ENCODE data around the gene MYCBPAP.

The MYCBPAP gene, protein sequence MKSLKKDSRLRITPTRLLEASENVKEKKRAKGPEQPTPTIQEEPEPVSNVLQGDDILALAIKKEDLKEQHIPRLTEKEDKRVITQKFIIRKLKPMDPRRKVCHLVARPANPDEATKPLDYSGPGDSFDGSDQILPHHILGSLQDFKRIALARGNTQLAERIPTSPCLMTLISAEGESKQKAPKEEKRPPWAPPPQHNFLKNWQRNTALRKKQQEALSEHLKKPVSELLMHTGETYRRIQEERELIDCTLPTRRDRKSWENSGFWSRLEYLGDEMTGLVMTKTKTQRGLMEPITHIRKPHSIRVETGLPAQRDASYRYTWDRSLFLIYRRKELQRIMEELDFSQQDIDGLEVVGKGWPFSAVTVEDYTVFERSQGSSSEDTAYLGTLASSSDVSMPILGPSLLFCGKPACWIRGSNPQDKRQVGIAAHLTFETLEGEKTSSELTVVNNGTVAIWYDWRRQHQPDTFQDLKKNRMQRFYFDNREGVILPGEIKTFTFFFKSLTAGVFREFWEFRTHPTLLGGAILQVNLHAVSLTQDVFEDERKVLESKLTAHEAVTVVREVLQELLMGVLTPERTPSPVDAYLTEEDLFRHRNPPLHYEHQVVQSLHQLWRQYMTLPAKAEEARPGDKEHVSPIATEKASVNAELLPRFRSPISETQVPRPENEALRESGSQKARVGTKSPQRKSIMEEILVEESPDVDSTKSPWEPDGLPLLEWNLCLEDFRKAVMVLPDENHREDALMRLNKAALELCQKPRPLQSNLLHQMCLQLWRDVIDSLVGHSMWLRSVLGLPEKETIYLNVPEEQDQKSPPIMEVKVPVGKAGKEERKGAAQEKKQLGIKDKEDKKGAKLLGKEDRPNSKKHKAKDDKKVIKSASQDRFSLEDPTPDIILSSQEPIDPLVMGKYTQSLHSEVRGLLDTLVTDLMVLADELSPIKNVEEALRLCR

DNA sequence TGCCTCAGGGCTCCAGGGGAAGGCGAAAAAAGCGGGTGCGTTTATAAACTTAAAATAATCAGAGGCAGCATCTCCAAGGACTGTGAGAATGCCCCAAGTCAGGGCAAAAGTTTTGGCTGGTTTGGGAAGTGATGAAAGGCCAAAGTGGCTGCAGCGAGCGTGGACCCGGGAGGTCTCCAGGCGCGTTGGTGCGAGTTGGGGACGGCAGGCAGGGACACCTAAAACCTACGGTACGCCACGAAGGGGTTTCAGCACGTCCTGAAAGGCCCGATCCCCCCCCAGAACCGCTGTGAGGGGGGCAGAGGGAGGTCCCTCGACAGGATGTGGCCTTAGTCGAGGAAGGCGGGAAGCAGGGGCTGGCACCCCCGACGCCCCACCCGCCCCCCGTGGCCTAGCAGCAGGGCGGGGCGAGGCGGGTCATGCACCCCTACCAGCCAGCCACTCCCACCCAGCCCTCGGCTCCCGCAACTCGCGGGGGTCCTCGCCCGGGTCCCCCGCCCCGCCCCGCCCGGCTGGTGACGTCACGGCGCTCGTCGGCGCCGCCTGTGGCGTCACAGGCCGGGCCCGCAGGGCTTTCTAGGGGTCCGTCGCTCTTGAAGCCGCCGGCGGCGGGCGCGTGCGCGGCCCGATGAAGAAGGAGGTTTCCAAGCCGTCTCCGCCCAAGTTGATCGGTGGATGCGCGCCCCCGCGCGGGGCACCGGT is at the start of gene MYCBPAP:
TSS of gene MYCBPAP (plus strand) at position 569 of the 702 bp plus-strand sequence. CDS start 236 bp downstream, outside the sequence.
- DNase-seq (ENCODE audit: low spot score), result no peak

DNA sequence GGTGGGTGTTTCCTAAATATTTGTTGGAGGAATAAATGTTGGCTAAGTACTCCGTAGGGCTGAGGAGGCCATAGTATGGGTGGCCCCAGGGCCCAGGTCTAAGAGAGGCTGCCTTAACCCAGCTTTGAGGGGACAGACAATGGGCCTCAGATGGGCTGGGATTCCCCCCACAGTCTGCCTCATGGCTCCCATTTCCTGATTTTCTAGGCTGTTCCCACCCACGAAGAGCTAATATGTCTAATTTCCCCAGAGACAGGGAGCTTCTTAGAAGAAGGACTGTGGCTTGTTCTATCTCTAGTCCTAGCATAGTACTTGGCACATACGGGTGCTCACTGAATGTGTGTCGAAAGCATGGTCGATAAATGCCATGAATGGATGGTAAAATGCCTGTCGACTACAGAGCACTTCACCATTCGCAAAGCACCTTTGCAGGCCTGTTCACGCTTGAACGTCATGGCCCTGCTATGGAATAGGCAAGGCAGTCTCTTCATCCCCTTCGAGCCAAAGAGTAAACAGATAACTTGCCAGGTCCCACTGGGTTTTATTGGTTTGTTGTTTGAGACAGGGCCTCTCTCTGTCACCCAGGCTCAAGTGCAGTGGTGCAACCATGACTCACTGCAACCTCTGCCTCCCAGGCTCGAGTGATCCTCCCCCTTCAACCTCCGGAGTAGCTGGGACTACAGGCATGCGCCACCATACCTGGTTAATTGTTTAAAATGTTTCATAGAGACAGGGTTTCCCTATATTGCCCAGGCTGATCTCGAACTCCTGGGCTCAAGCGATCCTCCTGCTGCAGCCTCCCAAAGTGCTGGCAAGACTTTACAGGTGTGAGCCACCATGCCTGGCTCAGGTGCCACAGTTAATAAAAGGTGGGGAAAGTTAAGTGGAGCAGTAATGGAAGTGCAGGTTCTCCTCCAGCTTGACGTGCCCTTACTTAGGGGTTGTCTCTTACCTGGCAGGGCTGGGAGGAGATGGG is 49.2 kb upstream of the MYCBPAP start:
- no peak for DNase-seq (ENCODE audit: low spot score)

DNA sequence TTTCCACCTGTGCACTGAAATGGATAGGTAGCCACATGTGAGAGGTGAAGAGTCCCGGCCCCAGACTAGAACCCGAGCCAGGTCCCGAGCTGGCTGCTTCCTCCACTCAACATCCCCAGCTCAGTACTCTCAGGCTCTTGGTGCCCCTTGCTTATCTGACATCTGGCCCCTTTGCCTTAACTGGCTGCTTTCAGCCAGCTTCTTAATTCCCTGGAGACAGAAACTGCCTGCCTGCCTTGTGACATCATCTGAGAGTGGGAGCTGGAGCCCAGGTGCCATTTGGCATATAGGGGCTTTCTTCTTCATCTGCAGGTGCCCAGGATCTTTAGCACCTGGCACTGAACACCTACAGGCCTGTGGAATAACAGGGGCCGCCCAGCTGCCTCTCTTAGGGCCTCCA is 48.5 kb upstream of the MYCBPAP start:
- DNase-seq (ENCODE audit: low spot score), result no peak

DNA sequence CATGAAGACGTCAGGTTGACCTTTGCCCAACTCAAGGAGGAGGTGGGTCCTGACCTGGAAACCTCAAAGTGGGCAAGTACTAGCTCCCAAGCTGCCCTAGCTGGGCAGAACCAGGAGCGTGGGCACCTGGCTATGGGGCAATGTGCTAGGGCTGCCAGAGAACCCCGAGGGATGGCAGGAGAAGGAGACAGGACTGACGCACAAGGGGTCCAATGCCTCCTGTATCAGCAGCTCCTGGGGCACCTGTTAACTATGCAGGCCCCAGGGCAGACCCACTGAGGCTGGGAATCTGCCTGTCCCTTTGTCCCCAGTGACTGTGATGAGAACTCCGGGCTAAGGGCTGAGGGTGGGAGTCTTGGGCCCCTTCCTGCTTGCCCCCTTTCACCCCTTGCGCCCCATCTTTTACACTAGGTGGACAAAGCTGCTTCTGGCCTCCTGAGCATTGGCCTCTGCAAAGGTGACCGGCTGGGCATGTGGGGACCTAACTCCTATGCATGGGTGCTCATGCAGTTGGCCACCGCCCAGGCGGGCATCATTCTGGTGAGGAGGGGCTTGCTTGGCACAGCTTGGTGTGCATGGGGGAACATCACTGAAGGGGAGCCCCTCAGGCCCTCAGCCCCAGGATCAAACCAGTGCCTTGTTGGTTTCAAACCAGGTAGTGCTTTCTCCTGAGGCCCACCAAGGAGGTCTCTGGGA is 47.3 kb upstream of the MYCBPAP start:
- DNase-seq (ENCODE audit: low spot score), result no peak

DNA sequence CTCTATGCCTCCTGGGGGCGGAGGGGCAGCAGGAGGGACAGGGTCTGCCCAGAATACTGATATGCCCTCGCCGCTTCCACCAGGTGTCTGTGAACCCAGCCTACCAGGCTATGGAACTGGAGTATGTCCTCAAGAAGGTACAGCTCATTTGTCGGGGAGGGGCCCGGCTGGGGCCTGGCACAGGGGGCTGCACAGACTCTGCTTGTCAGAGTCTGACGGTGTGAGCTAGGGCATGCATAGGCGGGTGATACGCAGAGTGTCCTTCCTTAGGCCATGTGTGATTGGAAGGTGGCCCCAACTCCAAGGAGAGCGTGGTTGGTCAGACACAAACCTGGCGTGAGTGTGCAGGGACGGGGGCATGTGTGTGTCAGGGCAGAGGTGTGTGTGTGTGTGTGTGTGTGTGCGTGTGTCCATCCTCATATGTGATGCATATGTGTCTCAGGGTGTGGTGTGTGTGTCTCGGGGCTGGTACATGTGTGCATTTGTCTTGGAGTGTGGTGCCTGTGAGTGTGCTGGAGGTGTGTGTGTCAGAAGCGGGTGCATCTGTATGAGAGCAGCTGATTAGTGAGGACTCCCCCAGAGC is 46.6 kb upstream of the MYCBPAP start:
- DNase-seq (ENCODE audit: low spot score), result no peak

DNA sequence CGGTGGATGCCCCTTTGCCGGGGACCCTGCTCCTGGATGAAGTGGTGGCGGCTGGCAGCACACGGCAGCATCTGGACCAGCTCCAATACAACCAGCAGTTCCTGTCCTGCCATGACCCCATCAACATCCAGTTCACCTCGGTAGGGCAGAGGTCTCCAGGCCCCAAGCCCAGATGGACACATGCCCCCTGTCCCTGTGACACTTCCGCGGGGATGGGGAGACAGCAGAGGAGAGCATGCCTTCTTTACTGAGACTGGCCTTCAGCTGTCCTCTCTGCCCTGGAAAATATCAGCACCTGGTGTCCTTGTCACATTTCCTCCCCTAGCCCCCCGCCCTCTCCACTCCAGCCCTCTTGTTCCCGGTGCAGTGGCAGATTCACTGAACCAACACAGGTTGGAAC is 45.8 kb upstream of the MYCBPAP start:
- no peak for DNase-seq (ENCODE audit: low spot score)

DNA sequence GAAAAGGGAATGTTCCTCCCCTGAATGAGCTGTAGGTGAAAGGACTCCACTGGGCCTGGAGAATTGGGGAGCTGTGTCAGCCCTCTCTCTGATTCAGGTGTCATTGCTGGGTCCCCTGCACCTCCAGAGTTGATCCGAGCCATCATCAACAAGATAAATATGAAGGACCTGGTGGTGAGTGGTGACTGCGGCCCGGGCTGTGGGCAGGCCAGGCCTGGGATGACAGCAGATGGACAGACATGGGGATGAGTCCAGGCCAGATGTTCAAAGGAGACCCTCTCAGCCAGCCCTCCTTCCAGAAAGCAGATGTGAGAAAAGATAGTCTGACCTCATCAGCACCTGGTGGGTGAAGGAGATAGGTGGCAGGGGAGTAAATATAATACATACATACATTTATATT is 44.1 kb upstream of the MYCBPAP start:
- no peak for DNase-seq (ENCODE audit: low spot score)

DNA sequence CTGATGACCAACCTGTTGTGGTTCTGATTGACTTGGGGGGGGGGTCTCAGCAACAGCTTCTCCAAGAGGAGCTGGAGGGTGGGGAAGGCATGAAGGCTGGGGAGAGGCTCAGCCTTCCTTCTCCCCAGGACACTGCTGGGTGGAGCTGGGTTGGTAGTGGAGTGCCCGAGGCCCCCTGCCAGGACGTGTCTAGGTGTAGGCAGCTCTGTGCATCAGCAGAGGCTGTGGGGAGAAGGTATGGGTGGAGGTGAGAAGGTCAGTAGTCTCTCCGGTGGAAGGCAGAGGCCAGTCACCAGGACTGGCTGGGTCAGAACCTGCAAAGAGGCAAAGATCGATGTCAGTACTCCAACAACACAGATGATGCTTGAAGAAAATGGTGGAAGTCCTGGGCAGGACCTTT is 43.5 kb upstream of the MYCBPAP start:
- no peak for DNase-seq (ENCODE audit: low spot score)

DNA sequence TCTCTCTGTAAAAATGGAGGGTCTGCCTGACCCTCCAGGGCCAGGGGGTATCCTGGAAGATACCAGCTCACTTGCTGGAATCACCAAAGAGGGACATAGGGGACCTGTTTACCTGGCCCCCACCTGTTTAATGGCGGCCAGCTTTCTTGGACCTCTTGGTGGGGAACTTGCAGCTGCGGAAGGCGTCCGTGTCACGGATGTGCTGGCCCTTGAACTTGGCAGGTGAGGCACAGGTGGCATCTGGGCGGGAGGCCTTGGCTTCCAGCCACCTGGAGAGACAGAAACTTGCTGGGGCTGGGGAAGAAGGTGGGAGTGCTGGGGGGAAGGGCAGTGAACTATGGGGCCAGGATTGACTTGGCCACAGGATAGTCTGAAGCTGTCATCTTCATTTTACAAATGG is 43.1 kb upstream of the MYCBPAP start:
- DNase-seq (ENCODE audit: low spot score), result no peak

DNA sequence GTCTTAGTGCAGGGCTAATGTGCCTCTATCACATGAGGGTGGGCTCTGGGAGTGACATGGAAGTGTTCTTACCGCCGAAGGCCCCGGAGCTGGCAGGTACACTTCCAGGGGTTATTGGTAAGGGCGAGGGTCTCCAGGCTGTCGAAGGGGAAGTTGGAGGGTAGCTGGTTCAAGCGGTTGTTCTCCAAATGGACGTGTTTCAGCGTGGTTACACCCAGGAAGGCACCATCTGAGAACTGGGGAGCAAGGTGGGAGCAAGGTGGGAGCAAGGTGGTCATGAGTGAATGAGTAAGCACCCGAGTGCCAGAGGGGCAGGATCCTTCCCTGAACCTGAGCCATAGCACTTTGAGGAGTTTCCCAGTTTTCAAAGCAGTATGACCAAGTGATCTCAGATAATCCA is 42.6 kb upstream of the MYCBPAP start:
- no peak for DNase-seq (ENCODE audit: low spot score)

DNA sequence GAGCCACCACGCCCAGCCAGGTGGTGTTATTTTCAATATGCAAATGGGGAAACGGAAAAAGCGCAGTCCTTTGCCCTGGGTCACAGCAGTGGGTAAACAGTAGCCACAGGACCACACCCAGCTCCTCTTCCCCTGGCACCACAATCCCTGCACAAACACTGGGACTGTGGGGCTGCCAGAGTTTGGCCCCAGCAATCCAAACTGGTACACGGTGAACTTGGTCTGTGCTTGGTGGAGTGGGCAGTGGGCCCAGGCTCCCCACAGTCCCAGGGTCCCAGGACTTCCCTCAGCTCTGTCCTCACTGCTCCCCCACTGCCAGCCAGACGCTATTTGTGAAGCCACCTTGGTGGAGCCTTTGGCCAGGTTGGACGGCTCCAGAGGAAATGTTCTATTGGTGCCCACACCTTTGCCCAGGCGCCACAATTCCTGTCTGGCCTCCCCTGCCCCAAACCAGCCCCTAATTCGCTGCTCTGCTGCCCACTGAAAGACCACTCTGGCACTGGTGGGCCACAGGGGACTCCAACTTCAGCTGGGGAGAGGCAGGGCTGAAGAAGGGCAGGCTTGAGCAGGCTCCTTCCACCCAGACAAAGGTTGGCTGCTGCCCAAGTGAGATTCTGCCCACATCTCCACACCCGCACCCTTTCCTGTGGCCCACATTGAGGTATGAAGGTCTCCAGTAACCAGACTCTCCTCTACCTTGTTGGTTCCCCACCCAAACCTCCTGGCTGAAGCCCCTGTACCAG is 41.7 kb upstream of the MYCBPAP start:
- no peak for DNase-seq (ENCODE audit: low spot score)

DNA sequence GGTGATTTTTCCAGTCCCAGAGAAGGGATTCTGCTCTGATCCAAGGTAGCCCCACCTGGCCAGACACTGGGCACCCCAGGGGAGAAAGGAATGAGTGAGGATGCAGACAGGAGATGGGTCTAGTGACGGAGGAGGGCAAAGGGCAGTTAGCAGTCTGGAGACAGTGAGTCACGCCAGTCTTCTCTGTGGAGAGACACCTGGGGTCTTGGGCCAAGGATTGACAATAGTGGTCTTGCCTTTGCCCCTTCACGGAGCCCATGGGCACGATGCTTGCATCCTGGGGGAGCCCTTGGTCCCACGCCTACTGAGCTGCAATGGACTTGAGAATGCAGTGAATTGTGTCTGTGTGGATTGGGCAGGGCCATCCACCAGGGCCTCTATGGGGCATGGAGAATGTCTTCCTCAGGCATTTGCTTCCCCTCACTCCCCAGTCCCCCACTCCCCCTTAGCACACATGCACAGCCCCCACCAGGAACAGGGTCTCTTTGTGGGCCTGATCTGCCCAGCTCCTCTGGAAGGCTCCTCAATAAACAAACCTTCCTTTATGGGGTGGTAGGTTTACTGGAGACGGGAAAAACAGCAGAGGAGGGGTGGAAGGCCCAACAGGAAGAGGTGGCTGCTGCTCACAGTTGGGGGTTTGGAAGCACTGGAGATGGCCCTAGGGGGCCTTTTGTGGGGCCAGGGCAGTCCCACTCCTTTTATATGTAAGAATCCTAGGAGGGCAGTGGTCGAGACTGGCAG is 41.0 kb upstream of the MYCBPAP start:
- DNase-seq (ENCODE audit: low spot score), result no peak

DNA sequence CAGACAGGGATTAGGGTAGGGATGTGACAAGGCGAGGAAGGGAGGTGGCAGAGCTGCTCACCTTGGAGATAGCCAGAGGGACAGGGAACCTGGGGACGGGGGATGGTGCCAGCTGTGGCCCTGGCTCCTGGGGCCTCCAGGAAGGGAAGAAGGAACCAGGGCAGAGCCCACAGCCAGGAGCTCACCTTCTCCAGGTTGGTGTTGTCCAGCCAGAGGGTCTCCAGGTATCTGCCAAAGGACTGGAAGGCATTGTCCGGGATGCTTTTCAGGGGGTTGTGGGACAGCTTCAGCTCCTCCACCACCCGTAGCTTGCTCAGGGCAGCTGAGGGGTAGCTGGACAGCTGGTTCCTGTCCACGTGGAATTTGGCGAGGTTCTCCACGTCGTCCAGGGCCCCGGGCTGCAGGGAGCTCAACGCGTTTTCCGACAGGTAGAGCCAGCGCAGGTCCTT is 40.4 kb upstream of the MYCBPAP start:
- no peak for DNase-seq (ENCODE audit: low spot score)

DNA sequence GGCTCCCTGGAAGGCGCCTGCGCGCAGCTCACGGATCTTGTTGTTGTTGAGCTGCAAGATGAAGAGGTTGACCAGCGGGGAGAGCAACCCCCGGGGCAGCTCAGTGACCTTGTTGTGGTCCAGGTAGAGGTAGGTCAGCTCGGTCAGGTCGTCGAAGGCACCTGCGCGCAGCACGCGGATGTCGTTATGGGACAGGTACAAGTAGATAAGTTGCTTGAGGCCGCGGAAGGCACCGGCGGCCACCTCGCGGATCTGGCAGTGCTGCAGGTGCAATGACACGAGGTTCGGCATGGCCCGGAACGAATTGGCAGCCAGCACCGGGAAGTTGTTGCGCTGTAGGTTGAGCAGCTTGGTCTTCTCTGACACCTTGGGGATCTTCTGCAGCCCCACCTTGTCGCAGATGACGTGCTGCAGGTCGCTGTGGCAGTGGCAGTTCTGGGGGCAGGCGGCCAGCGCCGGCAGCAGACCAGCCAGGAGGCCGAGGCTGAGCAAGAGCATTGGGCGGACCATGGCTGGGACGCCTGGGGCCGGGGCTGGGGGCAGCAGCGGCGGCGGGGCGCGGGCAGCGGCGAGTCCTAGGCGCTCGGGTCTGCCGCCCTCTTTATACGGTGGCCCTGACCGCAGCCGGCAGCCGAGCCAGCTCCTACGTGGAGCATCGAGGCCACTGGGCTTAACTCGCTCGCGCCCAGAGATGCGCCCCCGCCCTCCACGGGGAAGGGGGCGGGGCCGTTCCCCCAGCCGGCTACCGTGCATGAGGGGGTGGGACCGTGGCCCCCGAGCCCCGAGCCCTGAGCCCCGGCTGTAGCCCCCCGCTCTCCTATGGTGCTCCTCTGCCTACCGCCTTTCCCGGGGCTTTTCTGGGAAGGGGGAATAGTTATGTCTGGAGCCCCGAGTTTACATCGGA is 39.7 kb upstream of the MYCBPAP start, which contains the start of gene CHAD:
TSS of gene CHAD (minus strand) at position 577 of the 904 bp plus-strand sequence. CDS start at position 510, 67 bp downstream.
- DNase-seq (ENCODE audit: low spot score), result no peak

DNA sequence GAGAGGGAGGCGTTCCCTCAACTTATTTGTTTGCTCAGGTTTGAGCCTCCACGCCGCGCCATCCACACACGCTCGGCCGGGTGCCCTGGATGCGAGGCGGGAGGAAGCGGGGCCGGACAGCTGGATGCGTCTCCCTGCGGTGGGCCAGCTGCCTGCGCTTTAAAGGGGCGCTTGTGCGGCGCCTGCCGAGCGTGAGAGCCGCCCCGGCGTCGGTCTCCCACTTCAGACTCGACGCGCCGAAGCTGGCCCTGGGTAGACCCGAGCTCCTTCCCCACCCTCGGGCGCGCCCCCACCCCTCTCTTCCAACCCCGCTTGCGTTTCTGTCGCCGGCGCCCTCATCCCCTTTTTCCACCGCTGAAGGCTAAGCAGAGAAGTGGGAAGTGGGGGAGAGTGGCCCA is 39.0 kb upstream of the MYCBPAP start:
- no peak for DNase-seq (ENCODE audit: low spot score)

DNA sequence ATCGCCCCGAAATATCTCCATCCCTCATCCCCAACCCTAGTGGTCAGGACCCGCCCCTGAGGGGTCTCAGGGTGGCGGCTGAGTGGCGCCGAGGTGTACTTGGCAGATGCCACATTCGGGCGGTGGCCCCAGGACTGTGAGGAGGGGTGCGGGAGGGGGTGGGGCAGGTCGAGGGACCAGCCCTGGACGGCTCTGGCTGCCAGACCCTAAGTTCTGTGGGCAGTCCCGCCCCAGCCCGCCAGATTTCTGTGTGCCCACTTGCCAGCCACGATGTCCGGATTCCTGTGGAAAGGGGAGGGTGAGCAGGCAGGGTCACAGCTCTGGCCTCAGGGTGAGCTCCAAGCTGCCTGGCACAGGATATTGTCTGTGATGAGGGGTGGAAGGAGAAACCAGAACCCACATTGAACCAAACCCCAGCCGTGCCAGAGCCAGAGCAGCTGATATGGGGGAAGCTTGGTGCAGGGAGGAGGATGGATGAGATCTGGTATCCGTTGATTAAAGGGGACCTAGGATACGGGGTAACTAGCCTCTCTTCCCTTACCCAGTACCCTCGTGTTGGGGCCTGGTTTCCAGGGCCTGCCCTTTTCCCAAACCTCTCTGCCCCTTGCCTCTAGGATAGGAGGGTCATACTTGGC is 38.5 kb upstream of the MYCBPAP start:
- DNase-seq (ENCODE audit: low spot score), result no peak

DNA sequence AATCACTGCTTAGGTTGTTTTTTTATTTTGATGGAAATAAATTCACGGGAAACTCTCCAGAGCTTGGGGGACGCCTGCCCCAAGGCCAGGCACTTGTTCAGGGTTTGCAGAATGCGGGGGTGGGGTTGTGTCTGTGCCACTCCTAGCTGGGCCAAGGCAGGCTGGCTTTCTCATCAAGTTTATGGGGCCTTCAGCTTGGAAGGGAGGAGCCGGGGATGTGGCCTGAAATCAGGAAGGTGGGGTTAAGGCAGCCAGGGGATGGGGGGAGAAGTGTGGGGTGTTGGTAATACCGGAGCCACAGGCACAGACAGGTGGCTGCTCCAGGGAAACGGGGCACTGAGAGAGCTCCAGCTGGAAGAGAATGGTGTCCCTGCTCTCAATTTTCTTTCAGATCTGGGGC is 37.8 kb upstream of the MYCBPAP start:
- DNase-seq (ENCODE audit: low spot score), result no peak

Measured in COLO829 (cell line).